HepG2 (cell line): ENCODE data around the gene DPYD. TPM values are rescaled to one million over a fixed set of nuclear protein-coding genes. Genes with fewer than 3 reads are reported as not detected.

Source experiments
- ATAC-seq: fragments of 200-7000 bp; cut with Tn5 transposase; 3 replicates; pipeline ENCODE4 v1.9.1; 2020; ENCODE audit warnings: mild to moderate bottlenecking, moderate library complexity
- BruUV-seq: library from RNA; stranded (reverse); fragments of 400-500 nt; replicated peaks from 2 replicates; lab custom pipeline; 2021; lab: Mats Ljungman, UMichigan
- CTCF ChIA-PET: fragments of 300-600 bp; formaldehyde crosslinking; extraction: SDS; loops from one replicate; lab custom pipeline; 2021; ENCODE audit warnings: low total read pairs, inconsistent platforms, low intra/inter-chr PET ratio; lab: Yijun Ruan, JAX
- POLR2A ChIA-PET: fragments of 350-600 bp; sonication (Branson Sonifier 250); formaldehyde crosslinking; loops from one replicate; lab custom pipeline; 2020; ENCODE audit warnings: antibody characterized with exemption, inconsistent platforms; lab: Yijun Ruan, JAX
- DNase-seq: peaks from one replicate; pipeline ENCODE4 v3.0.0-alpha.2; 2015; ENCODE audit warnings: low spot score
- FAIRE-seq: peaks from 3 replicates; lab custom pipeline; 2011; peaks lifted over from hg19 to GRCh38; lab: Jason Lieb, UNC
- H2AFZ ChIP-seq: one replicate; pipeline ENCODE4 v1.6.1; 2011; ENCODE audit warnings: low read length, inconsistent platforms
- H3K27ac ChIP-seq: fragments of 300-600 bp; 3 replicates; pipeline ENCODE4 v1.8.0; 2011; ENCODE audit warnings: mixed run types, mild to moderate bottlenecking, mixed read lengths, low read length, inconsistent platforms; ENCODE audit not compliant: insufficient read depth; ENCODE audit errors: extremely low read length
- H3K27me3 ChIP-seq, 2 experiments: fragments of 200-600 bp in 1 of 2; 2 replicates in 1 of 2; 3 replicates in 1 of 2; pipeline versions ENCODE4 v1.6.0 to v1.8.0; 2011; ENCODE audit warnings: low read length in 2 of 2, mild to moderate bottlenecking in 2 of 2, moderate library complexity in 2 of 2, inconsistent platforms in 1 of 2; ENCODE audit not compliant: insufficient read depth in 2 of 2, control insufficient read depth in 1 of 2
- H3K36me3 ChIP-seq, 2 experiments: fragments of 200-600 bp in 1 of 2; replicated peaks in 1 of 2; 2 replicates in 1 of 2; 3 replicates in 1 of 2; pipeline versions ENCODE4 v1.5.1 to v1.8.0; 2011; ENCODE audit warnings: low read length in 2 of 2, inconsistent platforms in 1 of 2; ENCODE audit not compliant: insufficient read depth in 2 of 2, control insufficient read depth in 1 of 2
- H3K4me1 ChIP-seq: 2 replicates; pipeline ENCODE4 v1.5.1; 2012; ENCODE audit warnings: low read length, inconsistent platforms; ENCODE audit not compliant: insufficient read depth
- H3K4me2 ChIP-seq: 2 replicates; pipeline ENCODE4 v1.6.0; 2011; ENCODE audit warnings: low read depth, low read length, inconsistent platforms
- H3K4me3 ChIP-seq, 3 experiments: fragments of 200-600 bp in 1 of 3; sonication (generic), shearing (Covaris generic) in 1 of 3; replicated peaks in 1 of 3; 2 replicates each; pipeline ENCODE4 v1.5.1; 2011 to 2016; ENCODE audit warnings: low read length in 3 of 3, inconsistent platforms in 2 of 3, low read depth in 2 of 3, mild to moderate bottlenecking in 2 of 3, control low read depth in 1 of 3, mixed read lengths in 1 of 3; ENCODE audit not compliant: insufficient read depth in 1 of 3
- H3K79me2 ChIP-seq: one replicate; pipeline ENCODE4 v1.6.1; 2011; ENCODE audit warnings: low read length, inconsistent platforms; ENCODE audit not compliant: insufficient read depth
- H3K9ac ChIP-seq: 2 replicates; pipeline ENCODE4 v1.6.0; 2011; ENCODE audit warnings: mild to moderate bottlenecking, low read depth, low read length, inconsistent platforms; ENCODE audit not compliant: insufficient read depth
- H3K9me3 ChIP-seq: 2 replicates; pipeline ENCODE4 v1.5.1; 2012; ENCODE audit warnings: mild to moderate bottlenecking, low read length
- H4K20me1 ChIP-seq: 2 replicates; pipeline ENCODE4 v1.6.0; 2011; ENCODE audit warnings: inconsistent platforms, mild to moderate bottlenecking, low read length, moderate library complexity; ENCODE audit not compliant: insufficient read depth
- MYC ChIP-seq: sonication (generic); formaldehyde crosslinking; IDR thresholded peaks from 2 replicates; pipeline ENCODE4 v1.9.0; 2021; ENCODE audit warnings: missing genetic modification reagents, borderline replicate concordance
- RARA ChIP-seq: IDR thresholded peaks from 2 replicates; pipeline ENCODE4 v1.6.1; 2016; ENCODE audit warnings: missing genetic modification reagents, missing compliant biosample characterization
- REL ChIP-seq: sonication (generic); formaldehyde crosslinking; conservative IDR thresholded peaks from 2 replicates; pipeline ENCODE4 v1.8.0; 2022; ENCODE audit warnings: mild to moderate bottlenecking, missing genetic modification reagents, moderate library complexity
- TBL1XR1 ChIP-seq: fragments of 150-350 bp; IDR thresholded peaks from 2 replicates; pipeline ENCODE4 v1.6.1; 2014; ENCODE audit warnings: borderline replicate concordance, low read length; ENCODE audit not compliant: partially characterized antibody
- ZFAT ChIP-seq: sonication (generic); formaldehyde crosslinking; conservative IDR thresholded peaks from 2 replicates; pipeline ENCODE4 v1.8.1; 2023; ENCODE audit warnings: missing genetic modification reagents, inconsistent platforms
- ZKSCAN5 ChIP-seq: sonication (generic); formaldehyde crosslinking; IDR thresholded peaks from 2 replicates; pipeline ENCODE4 v1.5.1; 2020; ENCODE audit warnings: mild to moderate bottlenecking, missing genetic modification reagents
- ZNF234 ChIP-seq: sonication (generic); formaldehyde crosslinking; conservative IDR thresholded peaks from 2 replicates; pipeline ENCODE4 v1.5.1; 2020; ENCODE audit warnings: mild to moderate bottlenecking, missing genetic modification reagents
- ZNF264 ChIP-seq: sonication (generic); formaldehyde crosslinking; IDR thresholded peaks from 2 replicates; pipeline ENCODE4 v1.4.0; 2020; ENCODE audit warnings: missing genetic modification reagents
- ZNF430 ChIP-seq: sonication (generic); formaldehyde crosslinking; IDR thresholded peaks from 2 replicates; pipeline ENCODE4 v1.9.0; 2021; ENCODE audit warnings: mild to moderate bottlenecking, missing genetic modification reagents
- ZNF567 ChIP-seq: sonication (generic); formaldehyde crosslinking; IDR thresholded peaks from 2 replicates; pipeline ENCODE4 v1.8.1; 2023; ENCODE audit warnings: mild to moderate bottlenecking, missing genetic modification reagents, borderline replicate concordance
- ZNF761 ChIP-seq: sonication (generic); formaldehyde crosslinking; conservative IDR thresholded peaks from 2 replicates; pipeline ENCODE4 v1.4.0; 2020; ENCODE audit warnings: mild to moderate bottlenecking, missing genetic modification reagents
- WGBS: methylation state at CpG from one replicate; pipeline ENCODE4 v1.1.6; 2017; ENCODE audit warnings: low lambda C conversion rate; 5-methylcytosine and 5-hydroxymethylcytosine counted together
- in situ Hi-C: cut with HindIII; loops from 2 replicates; pipeline ENCODE4 v1.10.0; 2017; ENCODE audit warnings: low pct_unique_long_range_greater_than_20kb; ENCODE audit not compliant: extremely low pct_ligation_motif_present
- intact Hi-C: fragments of 100-400 bp; cut with micrococcal nuclease; formaldehyde crosslinking; loops from one replicate; pipeline ENCODE4 v1.10.0; 2022; ENCODE audit not compliant: unreplicated experiment
- polyA plus RNA-seq, 8 experiments: library from polyadenylated mRNA; depleted of rRNA in 3 of 8; stranded (reverse) in 7 of 8; unstranded in 1 of 8; fragments of >200 nt; fragmentation: Illumina TruSeq in 4 of 8; extraction: Trizol in 4 of 8; gene quantifications; 2 replicates each; pipeline versions ENCODE4 v1.2.1 to v1.2.3, GENCODE V29; 2011 to 2016; ENCODE audit warnings: low read depth in 4 of 8, missing spikeins in 1 of 8, mixed read lengths in 1 of 8; ENCODE audit not compliant: insufficient read depth in 1 of 8
- total RNA-seq, 5 experiments: library from RNA; depleted of rRNA; stranded (reverse); fragments of >200 nt; fragmentation: Illumina TruSeq; extraction: Trizol; gene quantifications; 2 replicates each; pipeline ENCODE4 v1.2.3, GENCODE V29; 2016; ENCODE audit warnings: low read depth in 1 of 5
- TF ChIP-seq, protein P1 (sequence below): sonication (generic); formaldehyde crosslinking; IDR thresholded peaks from 2 replicates; pipeline ENCODE4 v1.9.0; 2021; ENCODE audit warnings: missing genetic modification reagents, borderline replicate concordance

The DPYD gene
- total and polyA plus RNA-seq, 2 of the 13 experiments (the other 11 are each of a cell fraction or from before 2014, with no cell fraction given): 1.3 to 3.4 TPM

DNA sequence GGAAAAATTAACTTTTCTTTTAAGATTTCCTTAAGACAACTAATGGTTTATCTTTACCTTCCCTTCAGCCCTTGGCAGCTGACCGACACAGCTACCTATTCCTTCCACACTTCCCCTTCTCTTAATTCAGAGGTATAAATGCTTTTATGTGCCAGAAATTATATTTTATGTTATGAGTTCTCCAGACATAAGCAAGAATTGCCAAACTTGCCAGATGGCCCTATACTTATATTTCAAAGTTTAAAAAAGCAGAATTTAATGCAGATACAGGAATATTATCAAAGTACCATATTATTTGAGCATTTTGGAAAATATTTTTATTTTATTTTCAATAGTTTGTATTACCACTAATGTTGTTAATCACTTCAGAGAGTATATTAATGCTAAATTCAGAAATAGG lies 754.2 kb downstream of the DPYD start:
- DNase-seq: no peak
- H2AFZ ChIP-seq: no peak overlapping the region
- H3K4me1 ChIP-seq: no peaks in the 10 kb centered on the region
- H3K27me3 ChIP-seq: no peaks in the 10 kb centered on the region
- TF ChIP-seq ZNF761: no peak
- no peak for TF ChIP-seq MYC (CRISPR knock-in tag)
- TF ChIP-seq ZNF430 (CRISPR knock-in tag): no peak
- no peak for TF ChIP-seq ZFAT (CRISPR knock-in tag)
- TF ChIP-seq ZKSCAN5: no peak
- TF ChIP-seq ZNF264 (CRISPR knock-in tag): no peak
- no peak for TF ChIP-seq RARA (CRISPR knock-in tag)
- TF ChIP-seq ZNF234 (CRISPR knock-in tag): no peak
- TF ChIP-seq, protein P1, sequence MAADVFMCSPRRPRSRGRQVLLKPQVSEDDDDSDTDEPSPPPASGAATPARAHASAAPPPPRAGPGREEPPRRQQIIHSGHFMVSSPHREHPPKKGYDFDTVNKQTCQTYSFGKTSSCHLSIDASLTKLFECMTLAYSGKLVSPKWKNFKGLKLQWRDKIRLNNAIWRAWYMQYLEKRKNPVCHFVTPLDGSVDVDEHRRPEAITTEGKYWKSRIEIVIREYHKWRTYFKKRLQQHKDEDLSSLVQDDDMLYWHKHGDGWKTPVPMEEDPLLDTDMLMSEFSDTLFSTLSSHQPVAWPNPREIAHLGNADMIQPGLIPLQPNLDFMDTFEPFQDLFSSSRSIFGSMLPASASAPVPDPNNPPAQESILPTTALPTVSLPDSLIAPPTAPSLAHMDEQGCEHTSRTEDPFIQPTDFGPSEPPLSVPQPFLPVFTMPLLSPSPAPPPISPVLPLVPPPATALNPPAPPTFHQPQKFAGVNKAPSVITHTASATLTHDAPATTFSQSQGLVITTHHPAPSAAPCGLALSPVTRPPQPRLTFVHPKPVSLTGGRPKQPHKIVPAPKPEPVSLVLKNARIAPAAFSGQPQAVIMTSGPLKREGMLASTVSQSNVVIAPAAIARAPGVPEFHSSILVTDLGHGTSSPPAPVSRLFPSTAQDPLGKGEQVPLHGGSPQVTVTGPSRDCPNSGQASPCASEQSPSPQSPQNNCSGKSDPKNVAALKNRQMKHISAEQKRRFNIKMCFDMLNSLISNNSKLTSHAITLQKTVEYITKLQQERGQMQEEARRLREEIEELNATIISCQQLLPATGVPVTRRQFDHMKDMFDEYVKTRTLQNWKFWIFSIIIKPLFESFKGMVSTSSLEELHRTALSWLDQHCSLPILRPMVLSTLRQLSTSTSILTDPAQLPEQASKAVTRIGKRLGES (CRISPR knock-in tag): no peak
- no peak for TF ChIP-seq TBL1XR1
- no peak for TF ChIP-seq REL (CRISPR knock-in tag)
- no peak for TF ChIP-seq ZNF567 (CRISPR knock-in tag)
- H3K4me2 ChIP-seq: no peak overlapping the region
- no TSS peak for BruUV-seq
- no peak for ATAC-seq
- H3K9ac ChIP-seq: no peak overlapping the region
- in situ Hi-C loops: no loop called here
- ChIA-PET CTCF (no interaction called here), POLR2A (no interaction called here)
- H3K27ac ChIP-seq: no peak overlapping the region
- no peaks in the 10 kb centered on the region for H3K79me2 ChIP-seq
- peaks cover 29% of the 10 kb centered on the region for H3K9me3 ChIP-seq
- no peaks in the 10 kb centered on the region for H3K36me3 ChIP-seq
- FAIRE-seq: no peak
- WGBS: 58% methylated on average over 1 of the region's 1 CpG
- intact Hi-C loops: no loop called here
- H3K4me3 ChIP-seq: no peak overlapping the region
- no peaks in the 10 kb centered on the region for H4K20me1 ChIP-seq
